HG03175 (cell line): ENCODE results near the gene CHAC2.
"Not testable (repeated sequence)": the region's sequence is repeated elsewhere in the genome, so short reads cannot be mapped to it uniquely, and the experiment has no call there.

Experiments used
- ATAC-seq: cut with Tn5 transposase; IDR thresholded peaks from one replicate; pipeline ENCODE4 v1.9.1; 2021; ENCODE audit warnings: mild to moderate bottlenecking, moderate library complexity; ENCODE audit not compliant: unreplicated experiment

CHAC2 gene

DNA sequence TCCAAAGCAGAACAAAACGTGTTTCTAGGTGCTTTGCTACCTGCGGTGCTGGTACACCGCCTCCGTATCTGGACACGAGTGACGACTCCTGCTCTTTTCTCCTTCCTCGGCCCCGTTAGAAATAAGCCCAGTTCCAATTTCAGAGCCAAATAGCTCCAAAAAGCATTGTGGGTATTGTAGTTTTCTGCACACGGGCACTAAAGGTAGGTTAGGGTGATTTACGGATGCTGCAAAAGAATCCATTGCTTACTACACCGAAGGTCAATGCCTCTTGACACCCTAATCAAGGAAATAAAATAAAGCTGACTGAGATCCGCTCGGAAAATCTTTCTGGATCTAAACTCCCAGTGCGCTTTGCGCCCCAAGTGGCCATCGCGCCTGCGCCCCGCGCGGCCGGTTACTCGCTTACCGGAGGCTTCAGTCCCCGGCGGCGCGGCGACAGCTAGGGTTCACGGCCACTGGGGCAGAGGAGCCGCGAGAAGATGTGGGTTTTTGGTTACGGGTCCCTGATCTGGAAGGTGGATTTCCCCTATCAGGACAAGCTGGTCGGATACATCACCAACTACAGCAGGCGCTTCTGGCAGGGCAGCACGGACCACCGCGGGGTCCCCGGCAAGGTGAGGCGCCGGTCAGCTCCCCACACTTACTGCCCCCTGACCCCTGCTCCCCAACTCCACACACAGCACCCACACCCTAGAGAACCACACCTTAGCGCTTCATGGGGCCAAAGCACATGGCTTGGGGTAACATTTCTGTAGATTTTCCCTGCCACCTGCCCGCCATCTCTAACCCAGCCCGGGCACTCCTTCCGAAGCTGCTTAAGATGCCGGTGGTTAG lies at the start of gene CHAC2:
Gene CHAC2 (plus strand): TSS at position 400 of the 837 bp plus-strand sequence. CDS start 83 bp downstream, at position 483.
- ATAC-seq, result peak; percentile 92

DNA sequence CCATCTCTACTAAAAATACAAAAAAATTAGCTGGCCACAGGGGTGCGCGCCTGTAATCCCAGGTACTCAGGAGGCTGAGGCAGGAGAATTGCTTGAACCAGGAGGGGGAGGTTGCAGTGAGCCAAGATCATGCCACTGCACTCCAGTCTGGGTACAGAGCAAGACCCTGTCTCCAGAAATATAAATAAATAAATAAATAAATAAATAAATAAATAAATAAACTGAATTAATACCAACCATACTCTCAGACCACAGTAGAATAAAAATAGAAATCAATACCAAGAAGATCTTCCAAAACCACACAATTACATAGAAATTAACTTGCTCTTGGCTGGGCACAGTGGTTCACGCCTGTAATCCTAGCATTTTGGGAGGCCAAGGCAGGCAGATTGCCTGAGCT lies 46.7 kb upstream of the CHAC2 start:
- not testable (repeated sequence) for ATAC-seq

DNA sequence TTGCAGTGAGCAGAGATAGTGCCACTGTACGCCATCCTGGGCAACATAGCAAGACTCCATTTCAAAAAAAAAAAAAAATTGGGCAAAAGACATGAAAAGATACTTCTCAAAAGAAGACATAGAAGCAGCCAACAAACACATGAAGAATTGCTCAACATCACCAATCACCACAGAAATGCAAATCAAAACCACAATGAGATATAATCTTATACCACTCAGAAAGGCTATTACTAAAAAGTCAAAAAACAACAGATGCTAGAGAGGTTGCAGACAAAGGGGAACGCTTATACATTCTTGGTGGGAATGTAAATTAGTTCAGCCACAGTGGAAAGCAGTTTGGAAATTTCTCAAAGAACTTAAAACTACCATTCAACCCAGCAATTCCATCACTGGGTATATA lies 43.1 kb upstream of the CHAC2 start:
- ATAC-seq, result no peak

DNA sequence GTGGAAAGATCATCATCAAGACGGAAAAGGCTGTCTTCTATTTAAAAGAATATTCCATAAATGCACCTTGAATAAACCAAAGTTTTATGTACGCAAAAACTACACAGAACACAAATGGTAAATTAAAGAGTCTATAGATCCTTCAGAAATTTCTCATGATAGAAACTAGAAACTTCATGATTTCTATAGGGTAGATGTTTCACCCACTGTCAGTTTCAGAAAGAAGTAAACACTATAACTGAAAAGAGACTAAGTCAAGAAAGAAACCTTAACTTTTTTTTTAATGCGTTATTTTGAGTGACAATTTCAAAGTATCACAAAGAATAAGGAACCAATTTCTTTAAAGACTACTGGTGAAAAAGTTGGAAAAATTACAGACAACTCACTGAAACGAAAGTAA lies 41.9 kb upstream of the CHAC2 start:
- ATAC-seq, result no peak

DNA sequence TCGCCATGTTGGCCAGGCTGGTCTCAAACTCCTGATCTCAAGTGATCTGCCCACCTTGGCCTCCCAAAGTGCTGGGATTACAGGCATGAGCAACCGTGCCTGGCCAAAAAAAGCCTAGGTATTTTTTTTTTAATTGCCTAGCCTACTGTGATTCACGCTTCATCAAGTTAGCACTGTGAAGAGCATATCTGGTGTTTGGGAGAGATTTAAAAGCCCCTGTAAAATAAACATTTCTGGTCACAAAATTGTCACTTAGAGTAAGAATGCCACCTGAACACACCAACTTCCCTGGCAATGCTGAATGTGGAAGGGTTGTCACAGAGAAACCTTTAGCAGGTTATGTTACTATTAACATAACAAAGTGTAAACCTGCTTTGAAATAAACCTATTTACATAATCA lies 39.7 kb upstream of the CHAC2 start:
- ATAC-seq, result no peak

DNA sequence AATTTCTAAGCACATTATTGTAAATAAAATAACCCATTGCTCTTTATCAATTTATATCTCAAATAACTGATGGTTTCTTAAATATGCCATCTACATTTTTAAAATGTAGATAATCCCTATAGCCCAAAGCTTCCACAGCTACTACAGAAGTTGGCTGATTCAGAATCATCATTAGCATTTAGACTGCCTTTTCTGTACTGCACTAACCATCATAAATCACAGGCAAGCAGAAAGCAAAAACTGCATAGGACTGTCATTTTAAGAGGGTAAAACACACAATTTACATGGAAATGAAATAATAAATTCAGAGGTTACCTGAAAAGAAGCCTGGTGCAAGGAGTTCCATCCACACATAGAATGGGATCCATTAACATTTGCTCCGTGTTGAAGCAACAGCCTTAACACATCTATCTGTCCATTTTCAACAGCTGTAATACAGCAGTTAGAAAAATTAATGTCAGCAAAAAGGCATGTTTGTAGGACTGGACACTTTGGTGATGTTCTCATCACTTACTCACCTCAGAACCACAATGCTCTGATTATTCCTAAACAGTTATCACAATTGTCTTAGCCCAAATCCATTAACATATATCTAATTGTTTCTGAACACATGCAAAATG lies 38.4 kb upstream of the CHAC2 start:
- no peak for ATAC-seq

DNA sequence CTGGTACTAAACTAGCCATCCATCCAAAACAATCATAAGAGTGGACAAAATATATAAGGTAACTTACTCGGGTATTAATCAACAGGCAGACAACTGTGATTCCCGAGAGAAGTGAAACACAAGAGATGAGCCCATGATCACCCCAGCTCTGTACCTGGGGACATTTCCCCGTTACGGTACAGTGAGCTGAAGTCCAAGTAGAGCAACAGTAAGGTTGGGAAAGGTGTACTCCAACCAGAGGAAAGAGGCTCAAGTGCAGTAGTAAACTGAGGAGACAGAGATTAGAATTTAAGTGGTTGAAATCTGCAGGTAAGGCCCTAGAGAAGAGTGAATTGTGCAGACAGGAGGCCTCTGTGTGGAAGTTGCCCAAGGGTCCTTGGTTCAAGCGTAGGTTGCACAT lies 30.5 kb upstream of the CHAC2 start:
- ATAC-seq, result no peak

DNA sequence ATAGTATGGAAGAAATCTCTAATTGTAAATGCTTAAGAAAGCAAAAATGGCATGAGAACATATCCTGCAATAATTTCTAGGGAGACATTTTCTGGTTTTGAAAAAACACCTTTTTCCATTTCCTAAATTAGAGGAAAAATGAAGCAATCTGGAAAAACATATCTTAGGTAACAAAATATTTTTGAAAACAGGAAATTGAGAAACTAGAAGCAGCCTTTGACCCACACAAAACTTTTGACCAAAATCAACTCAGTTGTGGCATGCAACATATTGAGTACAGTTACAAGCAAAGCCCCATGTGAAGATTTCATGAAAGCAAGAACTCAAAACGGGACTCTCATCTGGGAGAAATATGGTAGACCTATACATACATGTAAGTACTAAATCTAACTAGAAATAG lies 28.6 kb upstream of the CHAC2 start:
- ATAC-seq, result no peak

DNA sequence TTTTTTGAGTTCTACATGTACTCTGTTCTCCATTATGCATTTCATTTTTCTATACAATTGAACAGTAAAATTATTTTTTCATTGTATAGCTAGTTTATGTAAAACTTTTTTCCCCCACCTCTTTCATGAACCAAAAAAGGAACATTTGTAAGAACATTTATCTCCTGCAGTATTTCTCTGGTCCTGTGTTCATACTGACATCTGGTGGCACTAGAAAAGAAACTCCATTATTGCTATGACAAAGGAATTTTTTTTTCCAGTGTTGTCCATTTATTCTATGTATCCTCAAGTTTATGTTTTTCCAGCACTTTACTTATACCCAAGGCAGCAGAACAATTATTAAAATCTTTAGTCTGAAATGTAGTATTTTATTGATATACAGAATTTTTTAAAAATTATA lies 27.4 kb upstream of the CHAC2 start:
- ATAC-seq, result no peak

DNA sequence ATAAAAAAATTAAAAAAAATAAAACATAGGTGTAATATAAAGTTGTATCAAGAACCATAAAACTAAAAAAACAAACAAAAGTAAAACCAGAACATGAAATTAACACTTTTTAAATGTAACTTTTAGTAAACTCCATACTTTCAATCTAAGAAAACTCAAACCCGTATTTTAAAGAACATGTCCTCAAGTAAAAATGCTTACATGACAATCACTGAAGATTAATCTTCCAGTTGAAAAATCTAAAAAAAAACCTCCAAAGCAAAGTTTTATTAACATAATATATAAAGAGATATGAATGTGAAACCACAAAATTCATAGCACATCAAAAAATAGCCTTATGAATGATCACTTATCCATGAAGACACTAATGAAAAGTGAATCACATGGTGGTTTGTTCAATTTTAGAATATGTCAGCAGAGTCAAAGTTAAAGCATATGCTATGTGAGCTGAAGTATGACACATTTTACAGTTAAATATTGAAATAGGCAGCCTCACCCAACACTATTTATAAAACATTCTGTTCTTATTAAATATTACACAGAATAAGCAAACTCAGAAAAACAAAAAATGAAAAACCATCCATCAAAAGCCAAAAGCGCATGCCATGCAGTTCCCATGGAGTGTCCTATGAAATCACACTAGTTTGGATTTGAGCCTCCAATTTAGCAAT lies 23.1 kb upstream of the CHAC2 start:
- ATAC-seq, result no peak

DNA sequence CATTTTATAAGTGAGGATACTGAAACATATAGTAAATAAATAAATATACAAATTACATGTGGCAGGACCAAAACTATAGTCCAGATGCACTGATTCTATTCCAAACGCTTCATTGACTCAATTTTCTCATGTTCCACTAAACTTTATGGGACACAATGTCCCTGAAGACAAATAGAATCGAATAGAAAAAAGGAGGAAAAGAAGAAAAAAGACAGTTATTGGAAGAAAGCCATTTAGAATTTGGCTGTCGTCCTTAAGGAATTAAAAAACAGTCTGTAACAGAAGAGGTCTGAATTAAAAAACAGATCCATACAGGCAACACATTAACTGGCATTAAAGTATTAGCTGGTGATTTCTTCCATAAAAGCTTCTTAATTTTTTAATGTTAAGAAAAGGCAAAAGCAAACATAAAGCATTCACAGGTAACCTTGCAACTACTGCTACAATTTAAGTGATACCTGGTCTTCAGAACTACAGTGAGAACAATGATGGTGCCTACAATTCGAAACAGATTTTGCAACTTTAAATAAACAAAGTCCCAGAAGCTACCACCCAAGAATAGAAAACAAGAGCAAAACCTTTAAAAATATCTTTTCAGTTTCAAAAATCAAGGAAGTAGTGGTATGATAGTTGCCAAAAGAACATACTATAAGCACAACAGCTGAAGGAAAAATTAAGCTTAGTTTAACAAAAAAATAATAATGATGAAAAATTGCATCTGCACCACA lies 17.4 kb upstream of the CHAC2 start:
- no peak for ATAC-seq

DNA sequence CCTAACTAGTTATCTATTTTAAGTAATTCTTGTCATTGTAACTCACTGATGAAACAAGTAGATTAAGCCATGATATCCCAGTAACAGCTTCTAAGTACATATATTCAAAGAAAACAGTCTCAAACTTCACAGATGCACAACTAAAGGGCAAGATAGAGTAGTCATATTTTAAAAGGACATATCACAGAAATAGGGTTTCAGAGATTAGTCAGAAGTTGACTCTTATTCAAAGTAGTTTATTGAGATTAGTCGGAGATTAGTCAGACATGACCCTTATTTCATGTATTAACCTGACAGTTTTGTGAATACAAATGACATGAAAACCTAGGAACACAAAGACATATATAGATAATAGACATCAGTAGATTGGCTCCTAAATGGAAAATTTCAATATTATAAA lies 15.9 kb upstream of the CHAC2 start:
- peak; percentile 90 for ATAC-seq

DNA sequence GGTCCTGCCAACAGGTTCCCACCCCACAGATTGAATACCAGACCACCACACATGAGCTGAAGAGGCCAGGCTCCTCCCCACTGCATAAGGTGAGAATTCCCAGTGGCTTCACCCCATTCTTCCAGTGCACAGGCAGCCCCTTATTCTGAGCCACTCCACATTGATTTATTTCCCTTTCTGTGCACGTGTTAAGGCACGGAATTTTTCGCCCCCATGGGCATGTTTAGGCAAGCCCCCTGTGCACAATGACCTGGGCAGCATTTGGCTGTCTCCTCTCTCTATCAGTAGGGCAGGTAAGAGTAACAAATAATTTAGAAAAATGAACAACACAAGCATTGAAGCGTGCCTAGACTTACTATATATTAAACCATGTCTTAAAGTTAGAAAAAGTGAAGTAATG lies 15.2 kb upstream of the CHAC2 start:
- ATAC-seq, result no peak

DNA sequence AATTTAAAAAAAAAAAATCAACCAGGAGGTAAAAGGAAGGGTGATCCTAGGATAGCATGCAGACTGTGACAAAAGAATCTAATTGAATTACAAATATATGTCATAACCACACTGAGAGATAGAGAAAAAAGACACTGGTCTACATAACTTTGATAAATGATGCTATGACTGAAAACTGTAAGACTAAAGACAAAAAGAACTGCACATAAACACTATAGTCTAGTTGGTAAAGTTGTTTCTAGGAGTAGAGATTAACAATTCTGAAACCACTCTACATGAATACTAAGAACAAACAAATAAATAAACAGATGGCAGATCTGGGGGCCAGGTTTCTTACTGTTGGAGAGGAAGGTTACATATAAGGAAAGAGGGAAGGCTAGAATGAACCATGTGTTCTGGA lies 14.6 kb upstream of the CHAC2 start:
- ATAC-seq, result no peak

DNA sequence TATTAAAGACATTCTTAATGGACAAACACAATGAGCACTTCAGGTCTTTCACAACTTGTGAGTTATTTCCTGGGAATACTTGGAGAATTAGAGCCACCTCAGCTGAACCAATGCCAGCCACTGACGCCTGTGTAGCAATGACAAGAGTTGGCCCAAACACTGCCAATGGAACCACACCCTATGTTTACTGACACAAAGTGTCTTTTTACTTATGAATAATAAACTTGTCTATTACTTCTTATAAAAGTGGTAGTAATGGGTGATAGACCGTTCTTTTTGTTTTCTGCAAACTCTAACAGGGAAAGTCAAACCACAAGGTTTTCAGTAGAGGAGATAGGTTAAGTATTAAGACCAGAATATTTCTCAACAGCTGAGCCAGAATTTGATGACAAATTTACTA lies 12.5 kb upstream of the CHAC2 start:
- ATAC-seq, result no peak

DNA sequence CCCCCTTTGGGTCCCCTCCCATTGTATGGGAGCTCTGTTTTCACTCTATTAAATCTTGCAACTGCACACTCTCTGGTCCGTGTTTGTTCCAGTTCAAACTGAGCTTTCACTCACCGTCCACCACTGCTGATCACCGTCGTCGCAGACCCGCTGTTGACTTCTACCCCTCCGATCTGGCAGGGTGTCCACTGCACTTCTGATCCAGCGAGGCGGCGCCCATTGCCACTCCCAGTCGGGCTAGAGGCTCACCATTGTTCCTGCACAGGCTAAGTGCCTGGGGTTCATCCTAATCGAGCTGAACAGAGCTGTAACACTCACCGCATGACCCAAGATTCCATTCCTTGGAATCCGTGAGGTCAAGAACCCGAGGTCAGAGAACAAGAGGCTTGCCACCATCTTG lies 11.0 kb upstream of the CHAC2 start:
- no peak for ATAC-seq

DNA sequence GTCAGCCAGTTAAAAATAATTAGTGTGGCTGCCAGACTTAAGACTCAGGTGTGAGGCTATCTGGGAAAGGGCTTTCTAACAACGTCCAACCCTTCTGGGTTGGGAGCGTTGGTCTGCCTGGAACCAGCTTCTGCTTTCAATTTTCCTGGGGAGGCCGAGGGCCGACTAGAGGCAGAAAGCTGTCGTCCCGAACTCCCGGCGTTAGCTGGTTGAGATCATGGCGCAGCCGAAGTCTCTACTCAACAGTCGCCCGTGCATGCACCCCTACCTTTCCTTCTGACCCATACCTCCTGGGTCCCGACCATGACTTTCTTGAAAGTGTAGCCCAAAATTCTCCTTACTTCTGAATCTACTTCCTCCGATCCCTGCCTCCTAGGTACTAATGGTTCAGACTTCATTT lies 10.4 kb upstream of the CHAC2 start:
- ATAC-seq, result not testable (repeated sequence)

DNA sequence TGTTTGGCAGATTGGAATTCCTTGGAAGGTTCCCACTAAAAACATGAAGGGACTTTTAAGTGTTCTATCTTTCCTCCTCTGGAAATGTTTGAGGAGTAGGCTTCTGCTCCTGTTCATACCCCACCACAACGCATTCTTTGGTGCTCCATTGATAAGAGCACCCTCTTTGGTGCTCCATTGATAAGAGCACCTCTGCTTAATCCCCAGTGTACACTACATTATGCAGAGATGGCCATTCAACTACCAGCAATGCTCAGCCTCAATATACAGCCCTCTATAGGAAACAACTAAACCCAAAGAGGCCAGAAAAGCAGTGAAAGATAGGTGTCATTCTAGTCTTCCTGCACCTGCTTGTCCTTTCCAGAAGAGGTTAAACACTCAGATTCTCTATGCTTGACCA lies 1.8 kb upstream of the CHAC2 start:
- no peak for ATAC-seq

DNA sequence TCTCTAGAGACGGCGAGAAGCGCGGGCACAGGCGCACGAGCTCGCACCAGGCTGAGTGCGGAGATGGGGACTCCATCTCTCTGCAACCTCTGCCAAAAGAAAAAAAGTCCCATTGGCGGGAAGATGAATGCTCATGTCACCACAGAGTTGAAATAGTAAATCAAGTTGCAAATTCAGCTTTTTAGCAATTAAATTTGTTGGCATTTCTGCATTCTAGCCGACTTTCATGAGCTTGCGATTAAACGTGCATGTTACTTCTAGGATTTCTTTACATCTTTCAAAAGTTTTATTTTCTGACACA lies 588 bp downstream of the CHAC2 start:
- ATAC-seq, result peak; percentile 49

DNA sequence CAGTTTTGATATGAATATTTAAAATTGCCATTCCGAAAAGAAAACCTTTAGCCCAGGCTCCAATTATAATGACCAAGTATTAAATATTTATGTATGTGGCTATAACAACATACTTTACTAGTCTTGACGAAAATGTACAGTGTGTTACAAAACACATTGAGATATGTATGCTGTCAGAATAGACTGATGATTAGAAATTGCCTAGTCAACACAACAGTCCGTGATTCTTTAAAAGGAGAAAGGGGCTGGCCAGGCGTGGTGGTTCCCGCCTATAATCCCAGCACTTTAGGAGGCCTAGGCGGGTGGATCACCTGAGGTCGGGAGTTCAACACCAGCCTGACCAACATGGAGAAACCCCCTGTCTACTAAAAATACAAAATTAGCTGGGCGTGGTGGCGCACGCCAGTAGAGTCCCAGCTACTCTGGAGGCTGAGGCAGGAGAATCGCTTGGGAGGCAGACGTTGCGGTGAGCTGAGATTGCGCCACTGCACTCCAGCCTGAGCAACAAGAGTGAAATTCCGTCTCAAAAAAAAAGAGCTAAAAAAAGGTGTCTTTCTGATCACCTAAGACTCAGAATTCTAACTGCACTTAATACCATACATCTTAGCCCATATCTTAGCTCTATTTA lies 1.8 kb downstream of the CHAC2 start:
- no peak for ATAC-seq

DNA sequence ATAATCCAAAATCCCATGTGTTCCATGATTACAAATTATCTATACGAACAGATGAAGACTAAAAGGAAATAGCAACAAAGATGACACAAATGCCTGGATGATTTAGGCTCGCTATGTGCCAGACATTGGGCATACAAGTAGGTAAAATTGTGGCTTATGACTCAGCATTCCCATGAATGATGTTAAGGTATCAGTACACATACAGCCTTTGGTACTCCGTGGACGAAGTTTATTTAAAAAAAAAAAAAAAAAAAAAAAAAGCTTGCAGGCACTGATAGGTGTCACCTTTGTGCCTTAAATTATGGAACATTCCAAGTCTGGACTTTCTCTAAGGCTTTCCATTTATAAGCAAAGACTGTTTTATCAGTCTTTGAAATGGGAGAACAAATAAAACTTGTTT lies 2.7 kb downstream of the CHAC2 start:
- no peak for ATAC-seq
